Measurements from ENCODE around the gene SERPINI1. TPM values are rescaled to one million over a fixed set of nuclear protein-coding genes. Genes with fewer than 3 reads are reported as not detected.

The SERPINI1 gene
- total RNA-seq, 2 donors from 2014 or later = 6.2 to 11.0 TPM

- Histone ChIP-seq H3K4me3 (no peak overlapping the region), H3K27me3 (replicated peaks; ENCODE audit: insufficient read depth) (no peaks in the 10 kb centered on the region), H3K9me3 (no peaks in the 10 kb centered on the region), H3K4me1 (ENCODE audit: control insufficient read depth in 1 of 2, low read depth in 2 of 2) (no peaks in the 10 kb centered on the region), H3K36me3 (peaks cover 14% of the 10 kb centered on the region), H3K27ac (no peak overlapping the region)
- DNase-seq (ENCODE audit: low spot score) (no peak), ATAC-seq (ENCODE audit: insufficient number of reproducible peaks, low FRiP score, low read depth) (no peak)
- TF ChIP-seq CTCF (IDR thresholded peaks at IDR 0.05) = no peak
Measured at GRCh38 chr3:167705840-167706239, 29.7 kb upstream of the SERPINI1 start.

GRCh38 chr3:167709690-167710089 lies 25.8 kb upstream of the SERPINI1 start:
- no peak for TF ChIP-seq CTCF (IDR thresholded peaks at IDR 0.05)
- ATAC-seq (ENCODE audit: insufficient number of reproducible peaks, low FRiP score, low read depth) (no peak), DNase-seq (ENCODE audit: low spot score) (no peak)
- Histone ChIP-seq H3K9me3 (no peaks in the 10 kb centered on the region), H3K4me3 (no peak overlapping the region), H3K27ac (no peak overlapping the region), H3K4me1 (ENCODE audit: control insufficient read depth in 1 of 2, low read depth in 2 of 2) (no peaks in the 10 kb centered on the region), H3K36me3 (peaks cover 14% of the 10 kb centered on the region), H3K27me3 (replicated peaks; ENCODE audit: insufficient read depth) (no peaks in the 10 kb centered on the region)

- no peaks in the 10 kb centered on the region for H3K4me1 ChIP-seq (ENCODE audit: control insufficient read depth in 1 of 2, low read depth in 2 of 2)
- peaks cover 14% of the 10 kb centered on the region for H3K36me3 ChIP-seq
- H3K27ac ChIP-seq = no peak overlapping the region
- no peak for TF ChIP-seq CTCF (IDR thresholded peaks at IDR 0.05)
- no peak overlapping the region for H3K4me3 ChIP-seq
- no peaks in the 10 kb centered on the region for H3K27me3 ChIP-seq (replicated peaks; ENCODE audit: insufficient read depth)
- DNase-seq (ENCODE audit: low spot score) (no peak), ATAC-seq (ENCODE audit: insufficient number of reproducible peaks, low FRiP score, low read depth) (no peak)
- H3K9me3 ChIP-seq = no peaks in the 10 kb centered on the region
Measured at GRCh38 chr3:167710552-167710951, 25.0 kb upstream of the SERPINI1 start.

- H3K4me1 ChIP-seq (ENCODE audit: control insufficient read depth in 1 of 2, low read depth in 2 of 2) = no peaks in the 10 kb centered on the region
- DNase-seq (ENCODE audit: low spot score) = no peak
- peaks cover 14% of the 10 kb centered on the region for H3K36me3 ChIP-seq
- ATAC-seq (ENCODE audit: insufficient number of reproducible peaks, low FRiP score, low read depth) = no peak
- no peaks in the 10 kb centered on the region for H3K27me3 ChIP-seq (replicated peaks; ENCODE audit: insufficient read depth)
- no peak overlapping the region for H3K27ac ChIP-seq
- H3K4me3 ChIP-seq = no peak overlapping the region
- no peaks in the 10 kb centered on the region for H3K9me3 ChIP-seq
- TF ChIP-seq CTCF (IDR thresholded peaks at IDR 0.05) = no peak
Measured at GRCh38 chr3:167711439-167711838, 24.1 kb upstream of the SERPINI1 start.

- Histone ChIP-seq H3K27ac (no peak overlapping the region), H3K9me3 (no peaks in the 10 kb centered on the region), H3K27me3 (replicated peaks; ENCODE audit: insufficient read depth) (no peaks in the 10 kb centered on the region), H3K4me1 (ENCODE audit: control insufficient read depth in 1 of 2, low read depth in 2 of 2) (no peaks in the 10 kb centered on the region), H3K4me3 (no peak overlapping the region), H3K36me3 (peaks cover 14% of the 10 kb centered on the region)
- ATAC-seq (ENCODE audit: insufficient number of reproducible peaks, low FRiP score, low read depth) = no peak
- TF ChIP-seq CTCF (IDR thresholded peaks at IDR 0.05) = no peak
- no peak for DNase-seq (ENCODE audit: low spot score)
Measured at GRCh38 chr3:167712445-167712844, 23.1 kb upstream of the SERPINI1 start.
